Esophagus muscularis mucosa (tissue), 3 donors: ENCODE data around the gene GAS7.

Experiments
- POLR2A ChIP-seq: fragments of 450-650 bp; IDR thresholded peaks from one replicate; pipeline ENCODE4 v1.6.1; 2017; ENCODE audit warnings: antibody characterized with exemption, moderate library complexity, mild to moderate bottlenecking, low read depth
- TF ChIP-seq, protein P1 (sequence below), 3 experiments: fragments of 200-600 bp in 2 of 3; fragments of 450-650 bp in 1 of 3; sonication (generic) in 2 of 3; IDR thresholded peaks; one replicate each; pipeline ENCODE4 v1.5.1; 2017 to 2019; ENCODE audit warnings: antibody characterized with exemption in 3 of 3, mild to moderate bottlenecking in 2 of 3, moderate library complexity in 1 of 3

DNA sequence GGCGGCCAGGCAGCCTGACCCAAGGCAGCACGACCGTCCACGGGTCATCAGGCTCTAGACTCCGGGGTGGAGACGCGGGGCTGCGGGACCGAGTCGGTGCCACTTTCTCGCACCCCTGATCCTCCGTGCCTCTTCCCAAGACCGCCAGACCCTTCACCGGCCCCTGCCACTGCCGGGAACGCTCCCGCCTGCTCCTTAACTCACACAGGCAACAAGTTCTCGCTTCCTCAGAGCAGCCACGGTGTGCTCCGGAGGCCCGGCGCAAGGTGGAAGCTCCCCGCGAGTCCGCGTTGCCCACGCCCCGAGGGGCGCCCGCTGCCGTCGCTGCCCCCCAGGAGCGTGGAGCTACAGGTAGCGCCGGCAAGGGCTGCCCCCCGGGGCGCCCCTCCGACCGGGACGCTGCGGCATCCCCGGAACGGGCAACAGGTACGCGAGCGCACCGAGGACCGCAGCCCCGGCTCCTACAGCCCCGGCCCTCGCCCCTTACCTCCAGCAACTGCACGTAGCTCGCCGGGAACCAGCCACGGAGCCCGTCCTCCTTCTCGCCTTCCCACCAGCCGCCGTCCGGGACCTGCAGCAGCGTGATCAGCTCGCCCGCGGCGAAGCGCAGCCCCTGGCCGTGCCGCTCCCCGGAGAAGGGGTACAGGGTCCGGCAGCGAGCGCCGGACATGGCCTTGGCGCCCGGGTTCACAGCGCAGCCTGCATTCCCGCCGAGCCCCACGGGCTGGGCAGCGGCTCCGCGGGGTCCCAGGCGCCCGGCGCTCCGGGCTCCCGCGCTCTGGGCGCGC lies 491 bp downstream of the GAS7 start:
- TF ChIP-seq POLR2A = no peak
- TF ChIP-seq, protein P1, sequence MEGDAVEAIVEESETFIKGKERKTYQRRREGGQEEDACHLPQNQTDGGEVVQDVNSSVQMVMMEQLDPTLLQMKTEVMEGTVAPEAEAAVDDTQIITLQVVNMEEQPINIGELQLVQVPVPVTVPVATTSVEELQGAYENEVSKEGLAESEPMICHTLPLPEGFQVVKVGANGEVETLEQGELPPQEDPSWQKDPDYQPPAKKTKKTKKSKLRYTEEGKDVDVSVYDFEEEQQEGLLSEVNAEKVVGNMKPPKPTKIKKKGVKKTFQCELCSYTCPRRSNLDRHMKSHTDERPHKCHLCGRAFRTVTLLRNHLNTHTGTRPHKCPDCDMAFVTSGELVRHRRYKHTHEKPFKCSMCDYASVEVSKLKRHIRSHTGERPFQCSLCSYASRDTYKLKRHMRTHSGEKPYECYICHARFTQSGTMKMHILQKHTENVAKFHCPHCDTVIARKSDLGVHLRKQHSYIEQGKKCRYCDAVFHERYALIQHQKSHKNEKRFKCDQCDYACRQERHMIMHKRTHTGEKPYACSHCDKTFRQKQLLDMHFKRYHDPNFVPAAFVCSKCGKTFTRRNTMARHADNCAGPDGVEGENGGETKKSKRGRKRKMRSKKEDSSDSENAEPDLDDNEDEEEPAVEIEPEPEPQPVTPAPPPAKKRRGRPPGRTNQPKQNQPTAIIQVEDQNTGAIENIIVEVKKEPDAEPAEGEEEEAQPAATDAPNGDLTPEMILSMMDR (IDR thresholded peaks at IDR 0.05) = no peak
